Activated CD4-positive, alpha-beta T cell treated with anti-CD3 and anti-CD28 coated beads, Interleukin-2, amount 10 ng/mL, durations not matched to agents 7 days and 5 days (primary cell): ENCODE results near the gene ARFRP1. TPM values are rescaled to one million over a fixed set of nuclear protein-coding genes. Genes with fewer than 3 reads are reported as not detected.
A peak's percentile ranks its signal among the peaks of the same experiment; 100 is the strongest.

ENCODE experiments used
- CTCF ChIA-PET: fragments of 350-600 bp; sonication (Branson Sonifier 250); formaldehyde crosslinking; loops from one replicate; lab custom pipeline; 2021; ENCODE audit warnings: antibody characterized with exemption; lab: Charles Lee
- POLR2A ChIA-PET: fragments of 350-600 bp; sonication (Branson Sonifier 250); formaldehyde crosslinking; loops from one replicate; lab custom pipeline; 2021; ENCODE audit warnings: antibody characterized with exemption; lab: Charles Lee
- DNase-seq: peaks from one replicate; pipeline ENCODE4 v3.0.0-alpha.2; 2020
- H3K27ac Mint-ChIP-seq: one replicate; pipeline ENCODE4 v1.8.0; 2021; ENCODE audit warnings: mild to moderate bottlenecking, moderate library complexity, mixed read lengths
- H3K27me3 Mint-ChIP-seq: one replicate; pipeline ENCODE4 v1.8.0; 2021; ENCODE audit warnings: mixed read lengths
- H3K36me3 Mint-ChIP-seq: one replicate; pipeline ENCODE4 v1.8.0; 2021; ENCODE audit warnings: low read depth, mixed read lengths
- H3K4me1 Mint-ChIP-seq: one replicate; pipeline ENCODE4 v1.8.0; 2021; ENCODE audit warnings: mixed read lengths
- H3K4me3 Mint-ChIP-seq: one replicate; pipeline ENCODE4 v1.8.0; 2021; ENCODE audit warnings: mild to moderate bottlenecking, moderate library complexity, mixed read lengths
- H3K9me3 Mint-ChIP-seq: one replicate; pipeline ENCODE4 v1.8.0; 2021; ENCODE audit warnings: mixed read lengths
- total RNA-seq, 2 experiments: library from RNA; stranded (reverse); gene quantifications; one replicate each; pipeline ENCODE4 v1.2.3, GENCODE V29; 2021

The ARFRP1 gene
- total RNA-seq, 2 experiments from 2014 or later = 52.7 to 64.5 TPM

GRCh38 chr20:63741354-63741675 lies 33.5 kb upstream of the ARFRP1 start:
- no peak for DNase-seq
- ChIA-PET POLR2A (no interaction called here), CTCF (interaction anchor here (1.0 to 1.5 kb wide), 3 partner anchors 9 to 17 kb away, joined by 3 to 5 read pairs (median 4); no protein-coding TSS in a partner anchor)
- H3K27ac Mint-ChIP-seq = no peak overlapping the region
- H3K4me3 Mint-ChIP-seq = peak overlapping the region; percentile 63
- no peaks in the 10 kb centered on the region for H3K27me3 Mint-ChIP-seq
- H3K9me3 Mint-ChIP-seq = no peaks in the 10 kb centered on the region
- peaks cover 14% of the 10 kb centered on the region for H3K36me3 Mint-ChIP-seq
- peaks cover 2% of the 10 kb centered on the region for H3K4me1 Mint-ChIP-seq

- Mint-ChIP-seq H3K27ac (peak overlapping the region; percentile 54), H3K4me1 (peaks cover 7% of the 10 kb centered on the region)
Observed at GRCh38 chr20:63740627-63741353, 33.0 kb upstream of the ARFRP1 start.

GRCh38 chr20:63740070-63740626 lies 32.4 kb upstream of the ARFRP1 start:
- peak overlapping the region; percentile 54 for H3K27ac Mint-ChIP-seq
- no peaks in the 10 kb centered on the region for H3K9me3 Mint-ChIP-seq
- H3K27me3 Mint-ChIP-seq = no peaks in the 10 kb centered on the region
- H3K36me3 Mint-ChIP-seq = peaks cover 23% of the 10 kb centered on the region
- H3K4me1 Mint-ChIP-seq = peaks cover 14% of the 10 kb centered on the region
- ChIA-PET POLR2A (interaction anchor here (1.1 kb wide), 1 partner anchor 32 kb away, joined by 4 read pairs; the partner anchor contains the start of genes ARFRP1 and ZGPAT), CTCF (interaction anchor here (0.6 to 1.5 kb wide), 5 partner anchors 11 to 64 kb away, joined by 3 to 5 read pairs (median 4); no protein-coding TSS in a partner anchor)
- H3K4me3 Mint-ChIP-seq = peak overlapping the region; percentile 59
- peak; percentile 63 for DNase-seq

More at GRCh38 chr20:63740627-63741353, 33.0 kb upstream of the ARFRP1 start:
- Mint-ChIP-seq H3K36me3 (peaks cover 18% of the 10 kb centered on the region), H3K9me3 (no peaks in the 10 kb centered on the region), H3K4me3 (peak overlapping the region; percentile 63), H3K27me3 (no peaks in the 10 kb centered on the region)
- peak; percentile 42 for DNase-seq
- ChIA-PET CTCF (interaction anchor here (0.6 to 1.5 kb wide), 6 partner anchors 10 to 64 kb away, joined by 3 to 5 read pairs (median 4); no protein-coding TSS in a partner anchor), POLR2A (interaction anchor here (1.1 kb wide), 1 partner anchor 33 kb away, joined by 4 read pairs; the partner anchor contains the start of genes ARFRP1 and ZGPAT)

GRCh38 chr20:63739130-63740069 lies 31.6 kb upstream of the ARFRP1 start, which contains the start of gene SLC2A4RG:
SLC2A4RG (plus strand) TSS chr20:63739776; CDS start chr20:63739913, 137 bp downstream.
- H3K4me3 Mint-ChIP-seq = peak within 1 kb of the TSS; percentile 87
- ChIA-PET POLR2A (interaction anchor here (0.9 to 1.0 kb wide), 2 partner anchors 11 to 299 kb away, joined by 3 read pairs; no protein-coding TSS in a partner anchor), CTCF (interaction anchor here (1.1 to 4.2 kb wide), 2 partner anchors 11 to 25 kb away, joined by 4 to 27 read pairs; no protein-coding TSS in a partner anchor)
- H3K36me3 Mint-ChIP-seq = peaks cover 26% of the 10 kb centered on the region
- H3K4me1 Mint-ChIP-seq = peaks cover 16% of the 10 kb centered on the region
- DNase-seq = peak; percentile 68
- no peaks in the 10 kb centered on the region for H3K27me3 Mint-ChIP-seq
- H3K27ac Mint-ChIP-seq = peak within 1 kb of the TSS; percentile 54
- no peaks in the 10 kb centered on the region for H3K9me3 Mint-ChIP-seq

GRCh38 chr20:63738687-63739129 lies 30.9 kb upstream of the ARFRP1 start:
- Mint-ChIP-seq H3K27ac (peak overlapping the region; percentile 25), H3K36me3 (peaks cover 30% of the 10 kb centered on the region), H3K27me3 (no peaks in the 10 kb centered on the region), H3K9me3 (no peaks in the 10 kb centered on the region), H3K4me3 (peak overlapping the region; percentile 87), H3K4me1 (peaks cover 23% of the 10 kb centered on the region)
- ChIA-PET CTCF (interaction anchor here (1.1 to 4.2 kb wide), 3 partner anchors 12 to 26 kb away, joined by 3 to 27 read pairs (median 4); no protein-coding TSS in a partner anchor), POLR2A (interaction anchor here (0.9 to 1.0 kb wide), 2 partner anchors 11 to 300 kb away, joined by 3 read pairs; no protein-coding TSS in a partner anchor)
- DNase-seq = peak; percentile 42

DNA sequence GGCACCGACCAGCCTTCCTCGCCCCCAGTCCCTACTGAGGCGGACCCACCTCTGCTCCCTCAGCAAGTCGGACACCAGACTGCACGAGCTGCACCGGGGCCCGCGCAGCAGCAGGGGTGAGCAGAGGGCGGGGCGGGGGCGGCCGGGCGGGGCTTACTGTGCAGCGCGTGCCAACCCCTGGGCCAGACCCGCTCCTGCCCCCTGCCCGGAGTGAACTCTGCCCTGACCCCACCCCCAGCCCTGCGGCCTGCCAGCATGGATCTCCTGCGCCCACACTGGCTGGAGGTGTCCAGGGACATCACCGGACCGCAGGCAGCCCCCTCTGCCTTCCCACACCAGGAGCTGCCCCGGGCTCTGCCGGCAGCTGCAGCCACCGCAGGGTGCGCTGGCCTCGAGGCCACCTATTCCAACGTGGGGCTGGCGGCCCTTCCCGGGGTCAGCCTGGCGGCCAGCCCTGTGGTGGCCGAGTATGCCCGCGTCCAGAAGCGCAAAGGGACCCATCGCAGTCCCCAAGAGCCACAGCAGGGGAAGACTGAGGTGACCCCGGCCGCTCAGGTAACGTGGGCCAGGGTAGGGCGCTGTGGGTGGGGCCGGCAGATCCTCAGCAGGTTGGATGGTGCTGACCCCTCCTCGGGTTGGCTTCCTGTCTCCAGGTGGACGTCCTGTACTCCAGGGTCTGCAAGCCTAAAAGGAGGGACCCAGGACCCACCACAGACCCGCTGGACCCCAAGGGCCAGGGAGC lies 30.3 kb upstream of the ARFRP1 start:
- CTCF ChIA-PET = interaction anchor here (1.0 to 4.2 kb wide), 3 partner anchors 12 to 548 kb away, joined by 3 to 27 read pairs (median 3); no protein-coding TSS in a partner anchor
- Mint-ChIP-seq H3K9me3 (no peaks in the 10 kb centered on the region), H3K4me3 (peak overlapping the region; percentile 87), H3K4me1 (peaks cover 28% of the 10 kb centered on the region), H3K27ac (peak overlapping the region; percentile 25), H3K27me3 (no peaks in the 10 kb centered on the region), H3K36me3 (peaks cover 31% of the 10 kb centered on the region)
- peak; percentile 40 for DNase-seq
- POLR2A ChIA-PET = no interaction called here

GRCh38 chr20:63737695-63737944 lies 29.8 kb upstream of the ARFRP1 start:
- Mint-ChIP-seq H3K36me3 (peaks cover 30% of the 10 kb centered on the region), H3K4me1 (peaks cover 28% of the 10 kb centered on the region), H3K27ac (peak overlapping the region; percentile 88), H3K27me3 (no peaks in the 10 kb centered on the region), H3K9me3 (no peaks in the 10 kb centered on the region), H3K4me3 (peak overlapping the region; percentile 87)
- no peak for DNase-seq
- CTCF ChIA-PET = interaction anchor here (1.0 to 4.2 kb wide), 4 partner anchors 13 to 548 kb away, joined by 3 to 27 read pairs (median 3); partner anchors contain the start of gene RTEL1
- POLR2A ChIA-PET = no interaction called here

- Mint-ChIP-seq H3K4me3 (peak overlapping the region; percentile 87), H3K36me3 (peaks cover 30% of the 10 kb centered on the region), H3K27me3 (no peaks in the 10 kb centered on the region), H3K27ac (peak overlapping the region; percentile 88), H3K4me1 (peaks cover 28% of the 10 kb centered on the region), H3K9me3 (no peaks in the 10 kb centered on the region)
- ChIA-PET CTCF (interaction anchor here (0.8 to 4.2 kb wide), 13 partner anchors 9 to 549 kb away, joined by 3 to 27 read pairs (median 5); partner anchors contain the start of genes ARFRP1, PTK6, RTEL1 and ZGPAT), POLR2A (no interaction called here)
- DNase-seq = peak; percentile 69
Observed at GRCh38 chr20:63736893-63737694, 29.3 kb upstream of the ARFRP1 start.

DNA sequence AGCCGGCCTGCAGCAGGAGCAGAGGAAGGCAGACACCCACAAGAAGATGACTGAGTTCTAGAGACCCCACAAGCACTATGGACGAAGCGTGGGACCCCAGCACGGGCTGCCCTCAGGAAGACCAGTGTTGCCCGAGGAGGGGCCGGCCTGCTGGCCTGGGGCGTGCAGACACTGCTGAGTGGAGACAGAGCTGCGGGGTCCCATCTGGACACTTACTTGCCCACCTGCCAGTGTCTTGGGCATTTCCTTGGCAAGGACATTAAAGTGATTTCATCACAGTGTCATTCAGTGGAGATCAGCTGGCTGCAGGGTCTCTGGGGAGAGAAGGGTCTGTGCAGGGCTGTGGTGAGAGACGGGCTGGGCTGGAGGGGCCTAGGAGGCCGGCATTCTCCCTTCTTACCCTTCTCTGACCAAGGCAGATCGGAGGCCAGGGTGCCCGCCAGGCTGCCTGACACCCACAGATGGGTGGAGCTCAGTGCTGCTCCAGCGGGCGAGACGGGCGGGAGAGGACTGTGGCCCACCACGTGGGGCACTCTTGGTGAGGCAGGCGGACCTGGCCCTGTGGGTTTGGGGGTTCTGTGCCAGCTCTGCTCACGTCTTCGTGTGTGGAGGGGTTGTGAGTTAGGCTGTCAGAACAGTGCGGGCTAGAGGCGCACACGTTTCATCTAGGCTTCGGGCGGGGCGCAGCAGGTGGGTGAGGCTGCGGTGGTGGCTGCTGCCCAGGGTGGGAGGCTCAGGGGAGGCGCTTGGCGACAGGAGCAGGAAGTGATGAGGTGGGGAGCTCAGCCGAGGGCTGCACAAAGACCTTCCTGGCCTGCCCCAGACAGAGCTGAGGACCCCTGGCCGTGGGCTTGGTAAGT lies 28.3 kb upstream of the ARFRP1 start, which contains the start of gene LIME1:
LIME1 (plus strand) TSS at position 806 of the 860 bp plus-strand sequence. CDS start 886 bp downstream, outside the sequence.
- peaks cover 28% of the 10 kb centered on the region for H3K4me1 Mint-ChIP-seq
- H3K4me3 Mint-ChIP-seq = peak within 1 kb of the TSS; percentile 87
- DNase-seq = peak; percentile 90
- POLR2A ChIA-PET = no interaction called here
- peaks cover 30% of the 10 kb centered on the region for H3K36me3 Mint-ChIP-seq
- H3K27ac Mint-ChIP-seq = peak within 1 kb of the TSS; percentile 88
- no peaks in the 10 kb centered on the region for H3K9me3 Mint-ChIP-seq
- CTCF ChIA-PET = interaction anchor here (0.8 to 4.2 kb wide), 11 partner anchors 8 to 321 kb away, joined by 3 to 27 read pairs (median 5); partner anchors contain the start of genes ARFRP1, PTK6 and ZGPAT
- H3K27me3 Mint-ChIP-seq = no peaks in the 10 kb centered on the region
